ENCODE data around the gene PRSS27. TPM values are rescaled to one million over a fixed set of nuclear protein-coding genes. Genes with fewer than 3 reads are reported as not detected.

Gene PRSS27
- total and polyA plus RNA-seq, 2 of the 8 experiments (the other 6 are each of a cell fraction or from before 2014, with no cell fraction given): 1.3 to 7.5 TPM

- H3K36me3 ChIP-seq (ENCODE audit: control insufficient read depth in 2 of 4, insufficient read depth in 4 of 4, low read length in 3 of 4): peaks cover 4 to 26% (median 18%) of the 10 kb centered on the region in 4 experiments; a peak in 5 of 8 replicates
- no peak overlapping the region for H3K4ac ChIP-seq (replicated peaks; ENCODE audit: insufficient read length, low read depth, low read length)
- no peak overlapping the region for H3K9ac ChIP-seq (replicated peaks in 1 of 4; ENCODE audit: extremely low read depth in 1 of 4, low read depth in 3 of 4, low read length in 3 of 4)
- CTCF ChIA-PET (ENCODE audit: partially characterized antibody): interaction anchor here (1.4 to 2.2 kb wide), 2 partner anchors 12 to 67 kb away, joined by 3 to 6 read pairs; no protein-coding TSS in a partner anchor
- H3K4me2 ChIP-seq (ENCODE audit: insufficient read depth in 1 of 2, low read depth in 2 of 2, low read length in 2 of 2): no peak overlapping the region
- H4K20me1 ChIP-seq (replicated peaks in 1 of 2; ENCODE audit: control insufficient read depth in 1 of 2, insufficient read depth in 2 of 2, low read length in 2 of 2): peaks cover 0 to 19% of the 10 kb centered on the region in 2 experiments
- POLR2A ChIA-PET (ENCODE audit: partially characterized antibody): interaction anchor here (0.6 to 1.4 kb wide), 4 partner anchors 8 to 85 kb away, joined by 3 to 4 read pairs (median 3); no protein-coding TSS in a partner anchor
- no peaks in the 10 kb centered on the region for H3K79me1 ChIP-seq (ENCODE audit: low read depth, low read length)
- H2BK120ac ChIP-seq (replicated peaks; ENCODE audit: low read depth, low read length): no peak overlapping the region
- no peak overlapping the region for H2AFZ ChIP-seq (ENCODE audit: low read length)
- no peak overlapping the region; the same call in 1 of the 2 replicates for H2BK5ac ChIP-seq (ENCODE audit: low read depth, low read length)
- H3K14ac ChIP-seq (ENCODE audit: insufficient read length): no peak overlapping the region
- no peak overlapping the region for H2BK12ac ChIP-seq (ENCODE audit: low read depth, low read length)
- DNase-seq (ENCODE audit: low read depth in 1 of 2, low spot score in 2 of 2) (no peak), FAIRE-seq (no peak)
- WGBS, 2 experiments (ENCODE audit: extremely low coverage in 1 of 2, insufficient coverage in 1 of 2, insufficient read length in 1 of 2, insufficient replicate concordance in 2 of 2, low coverage in 1 of 2, low lambda C conversion rate in 2 of 2, missing lambda C conversion rate in 1 of 2): 87% methylated on average over 32 of the region's 33 CpGs; no CpG with 5 or more reads in 1 of the 2 experiments
- no peaks in the 10 kb centered on the region for H3K9me3 ChIP-seq (ENCODE audit: insufficient read depth in 2 of 2, low read depth in 1 of 2, low read length in 1 of 2)
- H4K91ac ChIP-seq (replicated peaks; ENCODE audit: insufficient read length, low read length): no peak overlapping the region
- no peak overlapping the region for H2AK5ac ChIP-seq (ENCODE audit: low read depth, low read length)
- H4K5ac ChIP-seq (ENCODE audit: insufficient read length, low read depth, low read length): no peak overlapping the region
- no peak overlapping the region for H2BK15ac ChIP-seq (ENCODE audit: low read length)
- no peak overlapping the region for H3K27ac ChIP-seq (ENCODE audit: low read depth, low read length)
- TF ChIP-seq NRF1 (IDR thresholded peaks at IDR 0.05; ENCODE audit: low read depth, low read length): no peak
- no peak for TF ChIP-seq E2F6 (IDR thresholded peaks at IDR 0.05)
- TF ChIP-seq SIRT6 (IDR thresholded peaks at IDR 0.05; ENCODE audit: low read length): no peak
- TF ChIP-seq EZH2 (IDR thresholded peaks at IDR 0.05; ENCODE audit: low read depth, low read length, severe bottlenecking): no peak
- TF ChIP-seq JUN (IDR thresholded peaks at IDR 0.05; ENCODE audit: low read depth, low read length): no peak
- no peak for TF ChIP-seq USF2 (IDR thresholded peaks at IDR 0.05; ENCODE audit: low read length)
- no peak for TF ChIP-seq GABPA (IDR thresholded peaks at IDR 0.05; ENCODE audit: borderline replicate concordance, insufficient read depth, low read length)
- no peak for TF ChIP-seq NANOG (IDR thresholded peaks at IDR 0.05; ENCODE audit: insufficient read depth, low read depth, low read length, poor library complexity, severe bottlenecking)
- no peak for TF ChIP-seq GTF2F1 (IDR thresholded peaks at IDR 0.05; ENCODE audit: borderline replicate concordance, low read depth, low read length)
- H3K79me2 ChIP-seq (ENCODE audit: control insufficient read depth in 1 of 2, insufficient read depth in 2 of 2, low read length in 2 of 2): no peaks in the 10 kb centered on the region
- no peaks in the 10 kb centered on the region for H3K27me3 ChIP-seq (replicated peaks in 1 of 4; ENCODE audit: control insufficient read depth in 3 of 4, extremely low read depth in 1 of 4, insufficient read depth in 3 of 4, low read length in 3 of 4)
- H3K56ac ChIP-seq (replicated peaks; ENCODE audit: insufficient read length, low read depth, low read length): no peak overlapping the region
- no peaks in the 10 kb centered on the region for H3K4me1 ChIP-seq (replicated peaks in 1 of 4; ENCODE audit: control insufficient read depth in 3 of 4, insufficient read depth in 4 of 4, low read length in 3 of 4)
- no peaks in the 10 kb centered on the region for H3K23me2 ChIP-seq (ENCODE audit: low read depth, low read length)
- no peak overlapping the region for H3K23ac ChIP-seq (ENCODE audit: insufficient read length)
- no peak overlapping the region for H3K4me3 ChIP-seq (ENCODE audit: extremely low read depth in 1 of 4, insufficient read depth in 2 of 4, low read depth in 3 of 4, low read length in 4 of 4)
- H2BK20ac ChIP-seq (ENCODE audit: low read length): no peak overlapping the region
- no peak overlapping the region for H4K8ac ChIP-seq (ENCODE audit: extremely low read depth, insufficient read depth, low read length)
- no peak overlapping the region for H3K18ac ChIP-seq (ENCODE audit: extremely low read depth, low read length)
Observed at GRCh38 chr16:2704166-2704982, 15.7 kb downstream of the PRSS27 start.
